A549 (cell line): ENCODE results near the gene TRIM24.

Source experiments
- BCL3 ChIP-seq: fragments of >200 bp; sonication (Bioruptor Twin); formaldehyde crosslinking; IDR thresholded peaks from 3 replicates; pipeline ENCODE4 v1.6.1; 2016
- CTCF ChIP-seq: fragments of >200 bp; sonication (Bioruptor Twin); formaldehyde crosslinking; IDR thresholded peaks from 3 replicates; pipeline ENCODE4 v1.5.1; 2016
- KDM1A ChIP-seq: fragments of 200-600 bp; sonication (generic); IDR thresholded peaks from 2 replicates; pipeline ENCODE4 v1.6.1; 2016; ENCODE audit warnings: low read depth, mild to moderate bottlenecking
- NFE2L2 ChIP-seq: fragments of 150-350 bp; conservative IDR thresholded peaks from 2 replicates; pipeline ENCODE4 v1.6.1; 2014; ENCODE audit warnings: low read length
- ZFP36 ChIP-seq: fragments of 450-650 bp; IDR thresholded peaks from 2 replicates; pipeline ENCODE4 v1.6.1; 2014; ENCODE audit warnings: borderline replicate concordance; ENCODE audit not compliant: partially characterized antibody

- TF ChIP-seq KDM1A: no peak
- no peak for TF ChIP-seq ZFP36
- no peak for TF ChIP-seq NFE2L2
- TF ChIP-seq CTCF: no peak
- no peak for TF ChIP-seq BCL3
Measured at GRCh38 chr7:138499340-138499739, 39.3 kb downstream of the TRIM24 start.
